Chondrocyte (in vitro differentiated cells): ENCODE data around the gene CEP162. TPM values are rescaled to one million over a fixed set of nuclear protein-coding genes. Genes with fewer than 3 reads are reported as not detected.
A peak's percentile ranks its signal among the peaks of the same experiment; 100 is the strongest.

ENCODE experiments used
- DNase-seq: peaks from one replicate; pipeline ENCODE4 v3.0.0; 2021; ENCODE audit warnings: mixed read lengths, low spot score
- H3K27ac Mint-ChIP-seq: one replicate; pipeline ENCODE4 v1.8.0; 2021; ENCODE audit warnings: mild to moderate bottlenecking, moderate library complexity, mixed read lengths; ENCODE audit not compliant: unreplicated experiment
- H3K27me3 Mint-ChIP-seq: 2 replicates; pipeline ENCODE4 v1.8.0; 2021; ENCODE audit warnings: low read depth, mixed read lengths
- H3K36me3 Mint-ChIP-seq: 2 replicates; pipeline ENCODE4 v1.8.0; 2021; ENCODE audit warnings: low read depth, mixed read lengths
- H3K4me1 Mint-ChIP-seq: 2 replicates; pipeline ENCODE4 v1.8.0; 2021; ENCODE audit warnings: low read depth, mild to moderate bottlenecking, mixed read lengths
- H3K4me3 Mint-ChIP-seq: one replicate; pipeline ENCODE4 v1.8.0; 2021; ENCODE audit warnings: mild to moderate bottlenecking, moderate library complexity, mixed read lengths; ENCODE audit not compliant: unreplicated experiment
- H3K9me3 Mint-ChIP-seq: 2 replicates; pipeline ENCODE4 v1.8.0; 2021; ENCODE audit warnings: low read depth, mixed read lengths
- CTCF ChIP-seq: fragments of 200-600 bp; sonication (generic); IDR thresholded peaks from 2 replicates; pipeline ENCODE4 v1.5.0; 2021; ENCODE audit warnings: antibody characterized with exemption, mild to moderate bottlenecking, moderate library complexity
- total RNA-seq: library from RNA; stranded (reverse); gene quantifications from 3 replicates; pipeline ENCODE4 v1.2.1, GENCODE V29; 2021

Gene CEP162
- total RNA-seq, 1 donor from 2014 or later, result 5.1 TPM

- H3K9me3 Mint-ChIP-seq, result no peaks in the 10 kb centered on the region
- TF ChIP-seq CTCF, result no peak
- no peaks in the 10 kb centered on the region for H3K27me3 Mint-ChIP-seq
- no peak overlapping the region for H3K4me3 Mint-ChIP-seq
- H3K27ac Mint-ChIP-seq, result no peak overlapping the region
- peaks cover 24% of the 10 kb centered on the region for H3K36me3 Mint-ChIP-seq
- H3K4me1 Mint-ChIP-seq, result peaks cover 6% of the 10 kb centered on the region
- DNase-seq, result no peak
Observed at GRCh38 chr6:84150705-84151104, 76.7 kb downstream of the CEP162 start.

- DNase-seq, result no peak
- Mint-ChIP-seq H3K27ac (no peak overlapping the region), H3K27me3 (no peaks in the 10 kb centered on the region), H3K4me1 (peaks cover 28% of the 10 kb centered on the region), H3K36me3 (peaks cover 12% of the 10 kb centered on the region), H3K4me3 (no peak overlapping the region), H3K9me3 (no peaks in the 10 kb centered on the region)
- no peak for TF ChIP-seq CTCF
Observed at GRCh38 chr6:84141521-84141920, 85.9 kb downstream of the CEP162 start.

GRCh38 chr6:84139311-84139710, 88.1 kb downstream of the CEP162 start:
- Mint-ChIP-seq H3K4me1 (peaks cover 28% of the 10 kb centered on the region), H3K27me3 (no peaks in the 10 kb centered on the region), H3K27ac (no peak overlapping the region), H3K9me3 (no peaks in the 10 kb centered on the region), H3K36me3 (peaks cover 7% of the 10 kb centered on the region), H3K4me3 (no peak overlapping the region)
- DNase-seq, result no peak
- no peak for TF ChIP-seq CTCF

- Mint-ChIP-seq H3K9me3 (no peaks in the 10 kb centered on the region), H3K4me1 (peaks cover 28% of the 10 kb centered on the region), H3K27ac (no peak overlapping the region), H3K36me3 (peaks cover 7% of the 10 kb centered on the region), H3K27me3 (no peaks in the 10 kb centered on the region), H3K4me3 (no peak overlapping the region)
- DNase-seq, result no peak
- no peak for TF ChIP-seq CTCF
Observed at GRCh38 chr6:84137989-84138575, 89.4 kb downstream of the CEP162 start.

- DNase-seq, result no peak
- H3K9me3 Mint-ChIP-seq, result peaks cover 6% of the 10 kb centered on the region
- TF ChIP-seq CTCF, result no peak
- peaks cover 12% of the 10 kb centered on the region for H3K36me3 Mint-ChIP-seq
- H3K27me3 Mint-ChIP-seq, result no peaks in the 10 kb centered on the region
- no peak overlapping the region for H3K4me3 Mint-ChIP-seq
- peak overlapping the region; percentile 77 for H3K27ac Mint-ChIP-seq
- peaks cover 28% of the 10 kb centered on the region for H3K4me1 Mint-ChIP-seq
Observed at GRCh38 chr6:84137051-84137375, 90.4 kb downstream of the CEP162 start.
